22Rv1 (cell line): ENCODE data around the gene TFF3.

Experiments
- CTCF ChIP-seq: fragments of 450-650 bp; IDR thresholded peaks from 2 replicates; pipeline ENCODE4 v1.5.1; 2017; ENCODE audit warnings: mild to moderate bottlenecking
- ZFX ChIP-seq: fragments of 450-650 bp; IDR thresholded peaks from 2 replicates; pipeline ENCODE4 v1.6.1; 2017; ENCODE audit warnings: antibody characterized with exemption, borderline replicate concordance

- TF ChIP-seq CTCF (no peak), ZFX (no peak)
These were observed 42.9 kb downstream of the TFF3 start for GRCh38 chr21:42272109-42272962.
